ENCODE data around the gene CSF1.

CSF1 gene

DNA sequence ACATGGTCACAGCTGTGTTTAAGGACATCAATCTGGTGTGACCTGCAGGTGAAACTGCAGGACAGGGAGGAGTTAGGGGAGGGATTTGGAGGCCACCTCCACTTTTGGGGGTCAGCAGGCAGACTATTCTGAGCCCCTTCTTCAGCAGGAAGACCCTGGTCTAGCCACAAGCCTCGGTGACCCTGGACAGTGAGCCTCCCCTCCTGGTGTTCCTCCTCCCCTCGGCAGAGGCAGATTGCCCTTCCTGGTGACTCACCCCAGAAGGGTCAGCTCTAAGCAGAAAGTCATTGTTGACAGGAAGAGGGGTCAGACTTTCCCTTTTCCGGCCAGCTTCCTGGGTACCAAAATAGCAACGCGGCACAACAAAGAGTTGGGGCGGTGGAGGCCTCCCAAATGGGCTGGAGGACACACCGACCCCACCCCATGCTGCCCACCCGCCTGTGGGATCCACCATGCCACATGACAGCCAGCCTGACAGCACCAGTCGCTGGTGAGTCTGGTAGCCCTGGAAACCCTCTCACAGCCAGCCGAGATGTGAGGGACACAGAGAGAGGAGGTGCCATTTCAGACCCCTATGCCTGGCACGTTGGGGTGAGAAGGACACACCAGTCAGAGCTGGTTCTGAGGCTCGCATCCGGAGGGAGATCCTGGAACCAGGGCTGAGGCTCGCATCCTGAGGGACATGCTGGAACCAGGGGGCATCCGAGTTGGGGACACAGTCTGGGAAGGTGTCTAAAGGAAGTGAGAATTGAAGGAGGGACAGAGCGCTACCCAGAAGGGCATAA lies 14.7 kb upstream of the CSF1 start:
- no peak for DNase-seq (ENCODE audit: low read depth)
- TF ChIP-seq, protein P1, sequence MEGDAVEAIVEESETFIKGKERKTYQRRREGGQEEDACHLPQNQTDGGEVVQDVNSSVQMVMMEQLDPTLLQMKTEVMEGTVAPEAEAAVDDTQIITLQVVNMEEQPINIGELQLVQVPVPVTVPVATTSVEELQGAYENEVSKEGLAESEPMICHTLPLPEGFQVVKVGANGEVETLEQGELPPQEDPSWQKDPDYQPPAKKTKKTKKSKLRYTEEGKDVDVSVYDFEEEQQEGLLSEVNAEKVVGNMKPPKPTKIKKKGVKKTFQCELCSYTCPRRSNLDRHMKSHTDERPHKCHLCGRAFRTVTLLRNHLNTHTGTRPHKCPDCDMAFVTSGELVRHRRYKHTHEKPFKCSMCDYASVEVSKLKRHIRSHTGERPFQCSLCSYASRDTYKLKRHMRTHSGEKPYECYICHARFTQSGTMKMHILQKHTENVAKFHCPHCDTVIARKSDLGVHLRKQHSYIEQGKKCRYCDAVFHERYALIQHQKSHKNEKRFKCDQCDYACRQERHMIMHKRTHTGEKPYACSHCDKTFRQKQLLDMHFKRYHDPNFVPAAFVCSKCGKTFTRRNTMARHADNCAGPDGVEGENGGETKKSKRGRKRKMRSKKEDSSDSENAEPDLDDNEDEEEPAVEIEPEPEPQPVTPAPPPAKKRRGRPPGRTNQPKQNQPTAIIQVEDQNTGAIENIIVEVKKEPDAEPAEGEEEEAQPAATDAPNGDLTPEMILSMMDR (IDR thresholded peaks at IDR 0.05; ENCODE audit: insufficient read depth, low read depth, low read length, missing control alignments), result no peak

DNA sequence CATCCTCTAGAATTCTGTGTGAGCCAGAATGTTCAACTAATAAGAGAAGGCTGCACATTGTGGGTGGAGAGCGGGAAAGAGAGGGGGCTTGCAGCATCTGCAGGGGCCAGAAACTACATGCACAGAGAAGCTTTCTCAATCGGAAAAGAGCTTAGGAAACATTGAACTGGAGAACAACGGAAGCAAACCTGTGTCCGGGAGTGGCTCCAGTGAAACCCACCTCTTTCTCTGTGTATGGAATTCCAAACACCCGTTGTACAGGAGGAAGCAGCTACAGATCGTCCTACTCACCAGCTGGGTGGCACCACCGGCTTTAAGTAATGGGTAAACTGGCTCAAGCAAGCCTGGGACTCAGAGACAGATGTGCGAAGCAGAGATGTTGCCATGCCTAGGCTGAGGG lies 14.0 kb upstream of the CSF1 start:
- no peak for DNase-seq (ENCODE audit: low read depth)
- no peak overlapping the region for H3K4me3 ChIP-seq (ENCODE audit: low read length)
- TF ChIP-seq, protein P1 (IDR thresholded peaks at IDR 0.05; ENCODE audit: insufficient read depth, low read depth, low read length, missing control alignments), result no peak

More for the DNA sequence above, 14.7 kb upstream of the CSF1 start:
- no peak overlapping the region for H3K4me3 ChIP-seq (ENCODE audit: low read length)

DNA sequence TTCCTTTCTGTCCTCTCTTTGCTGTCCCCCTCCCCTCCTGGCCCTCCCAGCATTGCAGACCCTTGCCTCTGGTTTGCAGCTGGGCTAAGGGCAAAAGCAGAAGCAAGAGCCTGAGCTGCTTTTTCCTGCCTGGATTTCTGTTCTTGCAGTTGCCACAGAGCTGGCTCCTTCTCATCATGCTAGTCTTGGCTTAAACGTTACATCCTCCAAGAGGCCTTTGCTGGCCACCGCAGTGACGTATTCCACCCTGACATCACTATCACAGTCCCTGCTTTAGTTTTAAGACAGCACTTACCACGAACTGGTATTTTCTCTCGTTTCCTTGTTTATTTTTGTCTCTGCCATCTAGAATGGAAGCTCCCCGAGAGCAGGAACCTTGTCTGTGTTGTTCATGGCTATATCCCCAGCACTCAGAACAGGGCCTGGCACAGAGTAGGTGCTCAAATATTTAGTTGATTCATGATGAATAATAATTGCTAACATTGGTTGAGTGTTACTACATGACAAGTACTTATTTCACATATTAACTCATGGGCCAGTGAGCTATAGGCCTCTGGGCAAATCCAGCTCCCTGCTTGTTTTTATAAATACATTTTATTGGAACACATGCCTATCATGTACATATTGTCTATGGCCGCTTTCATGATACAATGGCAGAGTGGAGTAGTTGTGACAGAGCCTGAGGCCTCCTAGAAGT lies 13.2 kb upstream of the CSF1 start:
- TF ChIP-seq, protein P1 (IDR thresholded peaks at IDR 0.05; ENCODE audit: insufficient read depth, low read depth, low read length, missing control alignments), result no peak
- DNase-seq (ENCODE audit: low read depth), result peak; percentile 64
- no peak overlapping the region for H3K4me3 ChIP-seq (ENCODE audit: low read length)

DNA sequence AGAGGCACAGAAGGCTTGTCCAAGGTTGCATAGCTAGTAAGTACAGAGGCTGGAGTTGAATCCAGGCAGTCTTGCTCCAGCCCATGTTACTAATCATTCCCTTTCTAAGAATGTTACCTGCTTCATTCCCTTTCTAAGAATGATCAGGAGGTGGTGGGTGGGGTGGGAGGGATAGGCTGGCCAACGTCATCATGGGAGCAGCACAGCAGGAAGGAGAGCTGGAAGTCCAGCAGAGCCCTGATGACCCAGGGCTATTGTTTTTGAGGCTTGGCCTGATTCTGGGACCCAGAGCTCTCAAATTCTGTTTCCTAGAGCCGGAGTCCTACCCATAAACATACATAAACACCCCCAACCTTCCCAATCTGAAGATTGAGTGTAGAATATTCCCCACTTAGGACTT lies 11.8 kb upstream of the CSF1 start:
- TF ChIP-seq, protein P1 (IDR thresholded peaks at IDR 0.05; ENCODE audit: insufficient read depth, low read depth, low read length, missing control alignments), result no peak
- H3K4me3 ChIP-seq (ENCODE audit: low read length), result no peak overlapping the region
- no peak for DNase-seq (ENCODE audit: low read depth)

DNA sequence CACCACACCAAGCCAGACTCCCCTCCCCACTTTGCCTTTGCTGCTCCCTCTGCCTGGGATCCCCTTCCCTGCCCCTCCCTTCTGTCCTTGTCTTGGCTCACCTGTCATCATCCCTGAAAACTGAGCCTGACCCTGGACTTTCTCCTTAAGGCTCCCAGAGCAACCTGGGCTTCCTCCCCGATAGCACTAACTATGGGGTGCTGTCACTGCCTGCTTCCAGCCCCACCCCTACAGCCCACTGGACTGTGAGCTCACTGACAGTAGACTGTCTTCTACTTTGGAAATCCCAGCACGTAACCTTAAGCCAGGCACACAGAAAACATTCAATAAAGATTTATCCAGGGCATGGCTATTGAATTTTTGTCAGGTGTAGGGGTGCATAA lies 9.5 kb upstream of the CSF1 start:
- TF ChIP-seq, protein P1 (IDR thresholded peaks at IDR 0.05; ENCODE audit: insufficient read depth, low read depth, low read length, missing control alignments), result no peak
- no peak for DNase-seq (ENCODE audit: low read depth)
- H3K4me3 ChIP-seq (ENCODE audit: low read length), result no peak overlapping the region

DNA sequence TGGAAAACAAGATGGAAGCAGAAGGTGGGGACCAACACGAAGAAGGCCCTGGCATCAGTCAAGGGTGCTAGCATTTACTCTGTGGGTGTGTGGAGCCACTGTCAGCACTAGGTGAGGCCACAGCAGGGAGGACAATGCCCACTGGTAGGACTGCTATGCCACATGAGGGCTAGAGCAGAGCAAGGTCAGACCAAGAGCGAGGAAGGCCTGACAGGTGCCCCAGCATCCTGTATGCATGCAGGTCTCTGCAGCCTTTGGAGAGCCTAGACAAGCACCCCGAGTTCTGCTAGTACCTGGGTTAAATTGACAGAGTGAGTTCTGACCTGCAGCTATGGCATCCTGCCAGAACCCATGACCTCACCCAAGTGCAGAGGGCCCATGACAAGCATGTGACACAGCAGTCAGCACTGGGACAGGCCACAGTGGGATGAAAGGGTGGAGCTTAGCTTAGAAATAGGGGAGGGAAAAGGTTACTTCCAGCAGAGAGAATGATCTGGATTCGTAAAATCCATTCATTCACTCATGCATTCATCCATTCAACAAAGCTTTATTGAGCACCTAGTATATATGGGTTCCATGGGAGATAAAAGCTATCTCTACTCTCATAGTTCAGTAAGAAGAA lies 9.0 kb upstream of the CSF1 start:
- no peak overlapping the region for H3K4me3 ChIP-seq (ENCODE audit: low read length)
- DNase-seq (ENCODE audit: low read depth), result peak; percentile 69
- TF ChIP-seq, protein P1 (IDR thresholded peaks at IDR 0.05; ENCODE audit: insufficient read depth, low read depth, low read length, missing control alignments), result no peak

Measured in epithelial cell of esophagus (primary cell).